AG10803 (cell line): ENCODE data around the gene ISLR.

ENCODE experiments used
- DNase-seq: peaks from one replicate; pipeline ENCODE4 v3.0.0; 2010; ENCODE audit warnings: low read depth
- H3K4me3 ChIP-seq: 2 replicates; pipeline ENCODE4 v1.5.1; 2011; ENCODE audit warnings: mild to moderate bottlenecking, low read length, control low read depth
- TF ChIP-seq, protein P1 (sequence below): conservative IDR thresholded peaks from 2 replicates; pipeline ENCODE4 v1.5.1; 2011; ENCODE audit warnings: mild to moderate bottlenecking, low read length, control low read depth, inconsistent platforms

Gene ISLR

DNA sequence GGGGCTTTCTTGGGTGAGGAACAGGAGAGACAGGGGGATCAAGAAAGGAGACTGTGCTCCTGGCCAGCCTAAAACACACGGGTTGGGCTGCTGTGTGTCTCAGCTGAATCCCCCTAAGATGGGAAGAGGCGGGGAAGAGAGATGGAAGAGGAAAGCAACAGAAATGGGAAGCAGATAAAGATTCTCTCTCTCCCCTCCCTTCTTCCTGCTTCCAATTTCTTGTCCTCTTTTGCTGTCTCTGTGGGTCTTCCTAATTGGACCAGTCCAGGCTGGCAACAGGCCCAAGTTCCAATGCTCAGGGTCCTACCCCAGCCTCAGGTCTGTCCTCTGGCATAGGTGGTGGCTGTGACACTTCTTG is 36.0 kb upstream of the ISLR start:
- TF ChIP-seq, protein P1, sequence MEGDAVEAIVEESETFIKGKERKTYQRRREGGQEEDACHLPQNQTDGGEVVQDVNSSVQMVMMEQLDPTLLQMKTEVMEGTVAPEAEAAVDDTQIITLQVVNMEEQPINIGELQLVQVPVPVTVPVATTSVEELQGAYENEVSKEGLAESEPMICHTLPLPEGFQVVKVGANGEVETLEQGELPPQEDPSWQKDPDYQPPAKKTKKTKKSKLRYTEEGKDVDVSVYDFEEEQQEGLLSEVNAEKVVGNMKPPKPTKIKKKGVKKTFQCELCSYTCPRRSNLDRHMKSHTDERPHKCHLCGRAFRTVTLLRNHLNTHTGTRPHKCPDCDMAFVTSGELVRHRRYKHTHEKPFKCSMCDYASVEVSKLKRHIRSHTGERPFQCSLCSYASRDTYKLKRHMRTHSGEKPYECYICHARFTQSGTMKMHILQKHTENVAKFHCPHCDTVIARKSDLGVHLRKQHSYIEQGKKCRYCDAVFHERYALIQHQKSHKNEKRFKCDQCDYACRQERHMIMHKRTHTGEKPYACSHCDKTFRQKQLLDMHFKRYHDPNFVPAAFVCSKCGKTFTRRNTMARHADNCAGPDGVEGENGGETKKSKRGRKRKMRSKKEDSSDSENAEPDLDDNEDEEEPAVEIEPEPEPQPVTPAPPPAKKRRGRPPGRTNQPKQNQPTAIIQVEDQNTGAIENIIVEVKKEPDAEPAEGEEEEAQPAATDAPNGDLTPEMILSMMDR, result no peak
- DNase-seq, result no peak
- H3K4me3 ChIP-seq, result no peak overlapping the region

DNA sequence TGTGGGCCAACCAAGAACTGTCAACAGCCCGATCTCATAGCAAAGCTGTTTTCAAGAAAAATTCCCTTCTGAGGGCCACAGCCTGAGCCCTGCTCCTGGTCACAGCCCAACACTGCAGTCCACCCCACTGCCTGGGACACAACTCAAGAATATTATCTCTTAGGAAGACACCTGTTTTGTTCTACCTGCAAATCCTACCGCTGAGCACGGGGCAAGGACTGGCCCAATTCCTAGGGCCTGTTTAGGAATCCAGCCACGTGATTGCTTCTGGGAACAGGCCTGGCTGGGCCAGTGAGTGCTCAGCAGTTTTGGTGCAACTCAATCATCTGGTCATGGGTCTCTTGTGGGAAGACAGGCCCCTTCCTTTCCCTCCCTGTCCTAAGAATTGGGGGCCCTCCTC is 34.9 kb upstream of the ISLR start:
- H3K4me3 ChIP-seq, result no peak overlapping the region
- TF ChIP-seq, protein P1, result no peak
- no peak for DNase-seq

DNA sequence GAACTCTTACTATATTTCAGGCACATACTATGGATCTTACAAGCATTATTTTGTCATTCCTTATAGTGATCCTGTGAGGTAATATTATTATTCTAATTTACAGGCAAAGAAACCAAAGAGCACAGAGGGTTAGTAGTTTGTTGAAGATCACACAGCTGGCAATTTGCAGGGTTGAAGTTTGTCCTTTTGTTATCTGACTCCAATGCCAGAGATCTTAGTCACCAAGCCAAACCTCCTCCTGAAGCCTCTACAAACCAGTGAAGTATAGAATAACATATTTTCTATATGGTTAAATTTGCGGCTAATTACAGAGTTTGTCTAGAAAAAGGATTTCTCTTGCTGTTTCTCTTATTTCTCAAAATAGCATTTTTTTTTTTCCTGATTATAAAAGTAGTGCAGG is 31.9 kb upstream of the ISLR start:
- no peak for DNase-seq
- no peak overlapping the region for H3K4me3 ChIP-seq
- TF ChIP-seq, protein P1, result no peak

DNA sequence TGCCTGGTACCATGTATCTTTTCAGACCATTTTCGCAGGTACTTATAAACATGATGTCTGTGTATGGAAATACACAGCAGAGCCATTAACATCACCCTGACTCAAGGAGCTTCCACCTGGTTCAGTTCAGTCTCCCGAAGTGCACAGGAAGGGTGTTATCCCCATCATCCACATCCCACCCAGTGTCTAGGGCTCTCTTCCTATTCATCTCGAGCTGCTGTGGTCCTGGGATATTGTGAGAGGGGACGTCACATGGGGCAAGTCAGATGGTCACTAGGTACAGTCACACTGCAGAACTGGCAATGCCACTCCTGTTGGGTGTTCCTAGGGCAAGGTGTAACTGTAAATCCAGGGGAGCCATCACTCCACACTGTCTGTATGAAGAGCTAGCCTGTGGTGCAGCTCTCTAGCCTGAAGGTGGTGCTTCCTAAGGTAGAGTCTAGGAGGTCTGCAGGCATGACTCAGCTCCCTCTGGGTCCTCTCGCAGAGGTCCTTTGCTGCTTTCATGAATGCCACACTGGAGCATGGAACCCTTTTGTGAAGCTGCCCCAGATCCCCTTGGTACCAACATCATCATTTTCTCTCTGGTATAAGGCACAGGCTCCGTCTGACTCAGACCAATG is 29.2 kb upstream of the ISLR start:
- TF ChIP-seq, protein P1, result no peak
- no peak overlapping the region for H3K4me3 ChIP-seq
- no peak for DNase-seq

DNA sequence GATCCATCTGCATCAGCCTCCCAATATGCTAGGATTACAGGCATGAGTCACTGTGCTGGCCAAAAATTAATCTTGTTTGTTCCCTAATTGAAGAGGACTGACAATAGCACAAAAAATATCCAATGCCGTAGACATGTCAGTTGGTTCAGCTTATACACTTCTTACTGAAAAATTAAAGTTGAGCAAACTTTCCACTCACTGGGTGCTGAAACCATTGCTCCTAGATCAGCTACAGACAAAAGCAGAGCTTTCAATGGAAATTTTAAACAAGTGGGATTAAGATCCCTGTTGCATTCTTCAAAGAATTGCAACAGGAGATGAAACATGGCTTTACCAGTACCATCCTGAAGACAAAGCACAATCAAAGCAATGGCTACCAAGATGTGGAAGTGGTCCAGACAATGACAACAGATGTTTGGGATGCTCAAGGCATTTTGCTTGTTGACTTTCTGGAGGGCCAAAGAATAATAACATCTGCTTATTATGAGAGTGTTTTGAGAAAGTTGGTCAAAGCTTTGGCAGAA is 27.2 kb upstream of the ISLR start:
- no peak for DNase-seq
- TF ChIP-seq, protein P1, result no peak
- H3K4me3 ChIP-seq, result no peak overlapping the region

DNA sequence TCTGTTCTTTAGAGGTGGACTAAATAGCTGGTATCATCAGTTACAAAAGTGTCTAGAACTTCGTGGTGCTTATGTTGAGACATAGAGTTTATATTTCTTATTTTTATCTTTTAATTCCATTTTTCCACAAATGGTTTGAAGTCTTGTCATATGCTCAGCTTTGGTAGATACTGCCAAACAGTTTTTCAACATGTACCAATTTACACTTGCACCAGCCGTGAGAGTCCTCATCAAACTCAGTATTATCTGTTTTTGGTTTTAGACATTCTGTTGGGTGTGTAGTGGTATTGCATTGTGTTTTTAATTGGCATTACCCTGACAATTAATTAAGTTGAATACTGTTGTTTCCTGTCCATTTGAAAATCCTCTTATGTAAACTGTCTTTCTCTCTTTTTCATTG is 26.5 kb upstream of the ISLR start:
- TF ChIP-seq, protein P1, result no peak
- DNase-seq, result no peak
- no peak overlapping the region for H3K4me3 ChIP-seq

DNA sequence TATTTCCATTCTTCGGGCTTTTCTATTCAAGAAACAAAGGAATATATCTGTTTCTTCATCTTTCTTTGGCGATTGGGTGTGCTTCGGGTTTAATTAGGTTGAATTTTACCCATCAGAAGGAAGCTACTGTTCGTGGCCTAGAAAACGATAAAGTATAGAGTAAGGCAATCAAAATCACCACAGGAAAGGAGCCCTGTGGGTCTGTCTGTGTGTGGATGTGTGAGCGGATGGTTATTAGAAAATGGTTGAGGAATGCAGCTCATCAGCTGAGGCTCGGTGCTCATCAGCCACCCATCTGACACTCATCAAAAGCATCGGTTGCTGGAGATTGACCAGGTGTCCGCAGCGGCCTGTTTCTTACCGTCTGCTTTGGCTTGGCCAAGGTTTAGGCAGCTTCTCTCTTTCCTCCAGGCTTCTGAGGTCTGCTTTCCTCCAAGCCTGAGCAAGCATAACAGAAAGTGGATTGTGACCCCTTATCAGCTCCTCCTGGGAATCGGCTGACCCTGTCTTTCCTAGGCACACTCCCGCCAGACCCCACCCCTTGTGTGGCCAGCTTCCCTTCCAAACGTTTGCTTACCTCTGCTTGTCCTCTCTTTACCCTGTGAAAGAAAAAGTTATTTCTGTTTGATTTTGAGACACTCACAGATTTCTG is 17.6 kb upstream of the ISLR start:
- no peak for DNase-seq
- TF ChIP-seq, protein P1, result no peak
- H3K4me3 ChIP-seq, result no peak overlapping the region
